Measurements from ENCODE around the gene GRIN2A. TPM values are rescaled to one million over a fixed set of nuclear protein-coding genes. Genes with fewer than 3 reads are reported as not detected.

GRIN2A gene
- total RNA-seq, 1 donor, result 3.4 TPM

DNA sequence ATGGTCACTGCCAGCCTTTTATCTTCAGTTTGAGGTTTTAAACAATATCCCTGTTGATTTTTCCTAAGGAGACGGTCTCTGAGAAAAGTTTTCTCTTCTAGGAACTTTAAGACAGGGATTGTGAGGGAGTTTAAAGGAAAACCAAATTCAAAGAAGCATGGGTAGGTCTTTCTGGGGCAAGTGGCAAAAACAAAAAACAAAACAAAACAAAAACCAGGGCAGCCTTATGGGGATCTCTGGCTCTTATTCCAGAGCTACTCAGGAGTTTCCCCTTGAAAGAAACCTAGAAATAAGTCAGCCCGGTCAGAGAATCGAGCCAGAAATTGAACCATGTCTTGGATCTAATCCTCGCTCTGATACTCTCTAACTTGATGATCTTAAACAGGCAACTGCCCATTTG, 424.5 kb downstream of the GRIN2A start:
- no peak for TF ChIP-seq CTCF (IDR thresholded peaks at IDR 0.05; ENCODE audit: insufficient read depth, low read length)
- no peak overlapping the region for H3K4me3 ChIP-seq (ENCODE audit: low read depth, low read length)
- DNase-seq (ENCODE audit: low read depth), result no peak

DNA sequence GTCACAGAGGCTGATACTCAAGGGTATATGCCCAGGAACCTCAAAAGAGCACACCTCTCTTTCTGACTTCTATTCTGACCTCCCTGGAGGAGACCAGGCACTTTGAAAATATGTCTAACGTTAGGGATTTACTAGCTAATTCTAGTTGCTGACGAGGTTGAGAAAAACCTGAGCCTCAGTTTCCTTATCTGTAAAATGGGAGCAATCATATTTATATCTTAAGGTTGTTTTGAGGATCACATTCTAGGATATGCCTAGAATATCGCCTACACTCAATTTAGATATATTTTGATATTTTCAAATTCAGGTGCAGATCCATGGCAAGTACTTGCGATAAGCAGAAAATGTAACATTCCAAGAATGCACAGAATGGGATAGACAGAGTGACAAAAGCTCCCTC, 425.8 kb downstream of the GRIN2A start:
- TF ChIP-seq CTCF (IDR thresholded peaks at IDR 0.05; ENCODE audit: insufficient read depth, low read length), result no peak
- DNase-seq (ENCODE audit: low read depth), result no peak

DNA sequence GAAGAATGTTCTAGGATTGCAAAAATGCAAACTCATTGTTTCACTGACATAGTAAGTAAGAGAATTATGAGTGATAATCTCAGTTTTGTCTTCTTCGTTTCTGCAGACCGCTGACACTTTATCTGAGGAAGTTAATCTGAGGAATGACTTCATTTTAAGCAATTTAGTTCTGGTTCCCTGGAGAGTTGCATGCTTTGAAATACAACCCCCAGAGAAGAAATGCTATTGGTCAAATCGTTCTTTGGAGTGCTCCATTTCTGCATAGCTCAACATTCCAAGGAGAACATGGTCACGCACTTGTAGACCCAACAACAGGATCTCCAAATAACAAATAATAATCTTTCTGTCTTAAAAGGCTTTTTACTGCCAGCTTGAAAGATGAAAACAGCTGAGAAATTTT, 427.1 kb downstream of the GRIN2A start:
- TF ChIP-seq CTCF (IDR thresholded peaks at IDR 0.05; ENCODE audit: insufficient read depth, low read length), result no peak
- DNase-seq (ENCODE audit: low read depth), result peak; percentile 47
- H3K4me3 ChIP-seq (ENCODE audit: low read depth, low read length), result no peak overlapping the region

More for the DNA sequence above, 425.8 kb downstream of the GRIN2A start:
- H3K4me3 ChIP-seq (ENCODE audit: low read depth, low read length), result no peak overlapping the region

DNA sequence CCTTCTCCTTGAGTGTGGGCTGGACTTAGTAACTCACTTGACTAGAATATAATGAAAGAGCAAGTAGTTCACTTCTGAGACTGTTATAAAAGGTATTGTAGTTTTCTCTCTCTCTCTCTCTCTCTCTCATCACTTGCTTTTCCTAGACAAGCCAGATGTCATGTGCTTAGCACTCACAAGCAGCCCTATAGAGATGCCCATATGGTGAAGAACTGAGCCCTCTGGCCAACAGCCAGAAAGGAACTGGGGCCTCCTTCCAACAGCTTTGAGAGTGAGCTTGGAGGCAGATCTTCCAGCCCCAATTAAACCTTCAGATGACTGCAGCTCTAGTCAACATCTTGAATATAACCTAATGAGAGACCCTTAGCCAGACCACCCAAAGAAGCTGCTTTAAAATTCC, 440.5 kb downstream of the GRIN2A start:
- no peak overlapping the region for H3K4me3 ChIP-seq (ENCODE audit: low read depth, low read length)
- no peak for DNase-seq (ENCODE audit: low read depth)
- no peak for TF ChIP-seq CTCF (IDR thresholded peaks at IDR 0.05; ENCODE audit: insufficient read depth, low read length)

DNA sequence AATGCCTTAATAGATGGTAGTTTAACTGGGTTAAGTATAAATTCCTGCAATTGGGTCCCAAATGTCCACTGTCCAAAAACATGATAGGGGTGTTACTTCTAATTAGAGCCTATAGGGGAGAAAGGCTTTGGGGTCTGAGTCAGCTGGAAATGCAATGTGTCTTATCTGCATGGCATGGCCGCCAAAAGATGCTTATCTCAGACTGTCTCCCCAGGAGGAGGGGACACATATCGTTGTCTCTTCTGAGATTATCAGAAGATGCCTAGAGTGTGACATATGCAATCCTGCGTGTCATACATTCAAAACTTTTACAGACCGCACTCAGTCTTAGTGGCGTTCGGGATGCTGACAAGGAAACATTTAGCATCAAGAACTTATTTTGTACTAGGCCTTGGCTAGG, 442.9 kb downstream of the GRIN2A start:
- DNase-seq (ENCODE audit: low read depth), result no peak
- no peak for TF ChIP-seq CTCF (IDR thresholded peaks at IDR 0.05; ENCODE audit: insufficient read depth, low read length)
- no peak overlapping the region for H3K4me3 ChIP-seq (ENCODE audit: low read depth, low read length)

GRCh38 chr16:9738690-9739089, 443.5 kb downstream of the GRIN2A start:
- no peak for TF ChIP-seq CTCF (IDR thresholded peaks at IDR 0.05; ENCODE audit: insufficient read depth, low read length)
- no peak overlapping the region for H3K4me3 ChIP-seq (ENCODE audit: low read depth, low read length)
- DNase-seq (ENCODE audit: low read depth), result no peak

- no peak for TF ChIP-seq CTCF (IDR thresholded peaks at IDR 0.05; ENCODE audit: insufficient read depth, low read length)
- no peak overlapping the region for H3K4me3 ChIP-seq (ENCODE audit: low read depth, low read length)
- no peak for DNase-seq (ENCODE audit: low read depth)
Observed at GRCh38 chr16:9736547-9736946, 445.7 kb downstream of the GRIN2A start.
